HCT116 (cell line): ENCODE measurements around the gene HPS3.

Experiments
- CTCF ChIP-seq, 3 experiments: fragments of 200-600 bp in 1 of 3; sonication (generic) in 1 of 3; IDR thresholded peaks in 2 of 3; conservative IDR thresholded peaks in 1 of 3; 2 replicates each; pipeline ENCODE4 v1.5.1; 2012 to 2017; ENCODE audit warnings: low read depth in 2 of 3, low read length in 2 of 3, antibody characterized with exemption in 1 of 3, borderline replicate concordance in 1 of 3, control low read depth in 1 of 3, mild to moderate bottlenecking in 1 of 3, mixed read lengths in 1 of 3, mixed run types in 1 of 3, moderate library complexity in 1 of 3; ENCODE audit not compliant: insufficient read depth in 1 of 3
- FOSL1 ChIP-seq: IDR thresholded peaks from 2 replicates; pipeline ENCODE4 v1.6.1; 2012; ENCODE audit warnings: low read depth
- MAX ChIP-seq: IDR thresholded peaks from 2 replicates; pipeline ENCODE4 v1.6.1; 2012
- POLR2A ChIP-seq: IDR thresholded peaks from 2 replicates; pipeline ENCODE4 v1.7.0; 2011; ENCODE audit warnings: borderline replicate concordance; ENCODE audit not compliant: insufficient read depth, insufficient read length; ENCODE audit errors: extremely low read depth
- POLR2AphosphoS5 ChIP-seq: IDR thresholded peaks from 2 replicates; pipeline ENCODE4 v1.6.1; 2011; ENCODE audit warnings: mild to moderate bottlenecking, low read depth, low read length, moderate library complexity
- SP1 ChIP-seq: IDR thresholded peaks from 2 replicates; pipeline ENCODE4 v1.6.1; 2012; ENCODE audit warnings: low read depth
- ZBTB33 ChIP-seq: IDR thresholded peaks from 2 replicates; pipeline ENCODE4 v1.6.1; 2011; ENCODE audit warnings: mild to moderate bottlenecking, low read length, moderate library complexity; ENCODE audit not compliant: insufficient replicate concordance; ENCODE audit errors: extremely low read depth

- no peak for TF ChIP-seq CTCF (IDR thresholded peaks at IDR 0.05 in 2 of 3, conservative IDR thresholded peaks at IDR 0.05 in 1 of 3; ENCODE audit: borderline replicate concordance in 1 of 3, insufficient read depth in 1 of 3, low read depth in 2 of 3, low read length in 2 of 3)
- TF ChIP-seq POLR2A: no peak
- no peak for TF ChIP-seq MAX
- TF ChIP-seq ZBTB33: no peak
- TF ChIP-seq FOSL1: no peak
- TF ChIP-seq POLR2AphosphoS5: no peak
- TF ChIP-seq SP1: no peak
These were observed 85.3 kb downstream of the HPS3 start for GRCh38 chr3:149214702-149215101.
